ENCODE measurements around the gene BEGAIN.

The BEGAIN gene, protein sequence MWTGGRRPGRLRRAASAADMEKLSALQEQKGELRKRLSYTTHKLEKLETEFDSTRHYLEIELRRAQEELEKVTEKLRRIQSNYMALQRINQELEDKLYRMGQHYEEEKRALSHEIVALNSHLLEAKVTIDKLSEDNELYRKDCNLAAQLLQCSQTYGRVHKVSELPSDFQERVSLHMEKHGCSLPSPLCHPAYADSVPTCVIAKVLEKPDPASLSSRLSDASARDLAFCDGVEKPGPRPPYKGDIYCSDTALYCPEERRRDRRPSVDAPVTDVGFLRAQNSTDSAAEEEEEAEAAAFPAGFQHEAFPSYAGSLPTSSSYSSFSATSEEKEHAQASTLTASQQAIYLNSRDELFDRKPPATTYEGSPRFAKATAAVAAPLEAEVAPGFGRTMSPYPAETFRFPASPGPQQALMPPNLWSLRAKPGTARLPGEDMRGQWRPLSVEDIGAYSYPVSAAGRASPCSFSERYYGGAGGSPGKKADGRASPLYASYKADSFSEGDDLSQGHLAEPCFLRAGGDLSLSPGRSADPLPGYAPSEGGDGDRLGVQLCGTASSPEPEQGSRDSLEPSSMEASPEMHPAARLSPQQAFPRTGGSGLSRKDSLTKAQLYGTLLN
- long read RNA-seq, donor 1, result 0 reads
- long read RNA-seq, donor 2, result 0 reads
- long read RNA-seq, donor 3, result 0 reads
- long read RNA-seq, donor 4, result 0 reads
- long read RNA-seq, donor 5, result 0 reads
- long read RNA-seq, donor 6, partial matches to known transcripts, result 0 of 2 reads
- long read RNA-seq, donor 6, other reads (novel, unspliced or antisense), result 0 of 2 reads
- long read RNA-seq, donor 7, result 0 reads
- long read RNA-seq, donor 8, result 0 reads

DNA sequence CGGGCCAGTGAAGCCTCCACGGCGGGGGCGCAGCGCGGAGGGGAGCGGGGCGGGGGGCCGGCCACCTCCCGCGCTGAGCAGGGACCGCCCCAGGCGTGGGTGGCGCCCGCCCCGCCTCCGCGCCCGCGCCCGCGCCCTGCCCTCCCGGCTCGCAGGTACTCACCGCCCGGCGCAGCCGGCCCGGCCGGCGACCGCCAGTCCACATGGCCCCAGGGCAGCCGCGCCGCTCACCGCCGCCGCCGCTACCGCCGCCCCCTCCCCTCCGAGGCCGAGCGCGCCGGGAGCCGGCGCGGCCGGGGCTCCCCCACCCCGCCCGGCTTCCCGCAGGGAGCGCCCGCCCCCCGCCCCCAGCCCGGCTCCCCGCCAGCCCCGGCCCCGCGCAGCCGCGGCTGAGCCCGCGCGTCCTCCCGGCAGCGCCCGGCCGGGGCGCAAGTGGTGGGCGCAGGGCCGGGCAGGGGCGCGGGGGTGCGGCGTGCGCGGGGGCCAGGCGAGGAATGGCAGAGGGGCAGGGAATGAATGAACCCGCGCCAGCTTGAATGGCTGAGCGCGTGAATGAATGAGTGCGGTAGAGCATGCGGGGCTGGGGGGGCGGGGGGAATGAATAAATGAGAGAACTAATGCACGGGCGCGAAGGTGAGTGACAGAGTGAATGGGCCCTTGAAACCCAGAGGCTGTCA, at the start of gene BEGAIN:
Gene BEGAIN (minus strand): TSS at position 332 of the 677 bp plus-strand sequence. CDS start 127 bp downstream, at position 205.
- no peak for DNase-seq

DNA sequence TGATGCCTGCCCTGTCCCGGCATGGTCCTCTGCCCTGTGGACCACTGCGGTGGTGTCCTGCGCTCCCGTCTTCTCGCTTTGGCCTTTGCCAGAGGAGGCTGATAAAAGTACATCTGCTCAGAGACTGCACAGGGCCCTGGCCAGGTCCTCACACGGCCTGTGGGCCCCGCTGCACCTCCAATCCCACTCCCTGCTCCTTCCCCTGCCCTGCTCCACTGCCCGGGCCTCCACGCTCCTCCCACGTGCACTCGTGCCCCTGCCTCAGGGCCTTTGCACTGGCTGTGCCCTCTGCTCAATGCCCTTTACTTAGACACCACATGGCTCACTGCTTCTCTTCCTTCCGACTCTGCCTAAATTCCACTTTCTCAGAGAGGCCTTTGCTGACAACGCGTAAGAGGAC, 49.3 kb upstream of the BEGAIN start:
- no peak for DNase-seq

DNA sequence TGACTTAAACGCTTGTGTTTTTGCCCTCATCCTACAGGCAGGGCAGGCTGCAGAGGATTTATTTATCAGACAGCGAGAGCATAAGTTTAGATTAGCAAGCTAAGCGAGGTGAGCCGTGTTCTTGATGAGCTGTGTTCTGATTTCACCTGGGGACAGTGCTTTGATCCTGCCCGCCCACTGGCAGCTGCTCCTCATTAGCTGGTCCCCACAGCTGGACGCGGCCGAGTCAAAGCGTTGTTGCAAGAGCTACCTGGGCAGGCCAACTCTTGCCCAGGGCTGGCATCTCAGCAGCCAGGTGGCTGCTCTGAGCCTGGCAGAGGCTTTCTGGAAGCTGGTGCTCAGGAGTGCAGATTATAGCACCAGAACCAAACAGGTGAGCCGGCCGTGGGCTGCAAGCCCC, 46.8 kb upstream of the BEGAIN start:
- no peak for DNase-seq

GRCh38 chr14:100633406-100633805, 46.2 kb upstream of the BEGAIN start:
- no peak for DNase-seq

- DNase-seq, result no peak
Observed at GRCh38 chr14:100629696-100630095, 42.5 kb upstream of the BEGAIN start.

DNA sequence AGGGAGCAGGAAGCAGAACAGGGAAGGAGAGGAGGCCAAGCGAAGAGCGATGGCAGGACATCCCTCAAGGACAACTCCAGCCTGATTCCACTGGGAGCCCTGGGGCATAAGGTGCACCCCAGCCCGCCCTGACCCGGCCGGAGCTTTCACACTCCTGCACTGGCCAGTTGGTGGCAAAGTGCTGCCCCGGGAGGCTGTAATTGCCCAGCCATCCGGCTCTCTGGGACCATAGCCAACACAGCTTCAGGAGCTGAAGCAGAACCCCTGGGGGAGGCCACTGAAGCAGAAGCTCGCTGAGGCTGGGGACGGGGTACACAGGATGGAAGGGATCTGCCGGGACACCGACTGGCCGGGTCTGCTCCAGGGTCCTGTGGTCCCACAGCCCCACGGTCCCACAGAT, 41.9 kb upstream of the BEGAIN start:
- no peak for DNase-seq

DNA sequence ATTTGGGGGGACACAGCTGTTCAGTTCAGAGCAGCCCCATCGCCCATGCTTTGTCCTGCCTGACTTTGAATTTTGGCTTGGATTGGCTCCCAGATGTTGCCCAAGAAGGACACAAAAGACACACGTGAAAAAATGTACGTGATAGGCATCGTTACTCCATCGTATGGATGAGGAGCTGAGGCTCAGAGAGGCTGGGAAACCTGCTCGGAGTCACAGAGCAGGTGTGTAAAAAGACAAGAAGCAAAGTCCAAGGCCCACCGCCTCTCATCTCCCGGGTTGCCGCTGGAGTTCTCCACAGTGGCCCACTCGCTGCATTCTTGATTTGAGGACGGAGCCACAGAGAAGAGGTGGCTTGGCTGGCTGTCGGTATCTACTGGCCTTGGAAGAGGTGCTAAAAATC, 41.0 kb upstream of the BEGAIN start:
- no peak for DNase-seq

- no peak for DNase-seq
Observed at GRCh38 chr14:100626614-100627013, 39.4 kb upstream of the BEGAIN start.

DNA sequence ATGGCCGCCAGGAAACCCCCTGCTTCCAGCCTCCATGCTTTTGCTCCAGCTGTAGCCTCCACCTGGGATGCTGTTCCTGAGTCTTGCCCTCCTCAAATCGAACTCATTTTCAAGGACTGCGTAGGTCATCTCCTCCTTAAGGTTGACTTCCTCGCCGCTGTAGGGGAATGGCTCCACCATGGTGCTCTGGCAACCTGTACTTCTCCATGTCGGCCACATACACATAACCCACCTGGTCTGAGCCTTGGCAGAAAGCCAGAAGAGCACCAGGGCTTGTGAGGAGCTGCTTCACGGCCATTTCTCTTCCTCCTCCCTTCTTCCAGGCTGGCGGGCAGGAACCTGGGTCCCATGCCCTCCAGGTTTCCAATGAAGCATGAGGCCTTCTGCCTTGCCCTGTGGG, 36.7 kb upstream of the BEGAIN start:
- DNase-seq, result no peak

GRCh38 chr14:100623557-100623956, 36.3 kb upstream of the BEGAIN start:
- no peak for DNase-seq

- DNase-seq, result no peak
Observed at GRCh38 chr14:100622708-100623485, 35.7 kb upstream of the BEGAIN start.

DNA sequence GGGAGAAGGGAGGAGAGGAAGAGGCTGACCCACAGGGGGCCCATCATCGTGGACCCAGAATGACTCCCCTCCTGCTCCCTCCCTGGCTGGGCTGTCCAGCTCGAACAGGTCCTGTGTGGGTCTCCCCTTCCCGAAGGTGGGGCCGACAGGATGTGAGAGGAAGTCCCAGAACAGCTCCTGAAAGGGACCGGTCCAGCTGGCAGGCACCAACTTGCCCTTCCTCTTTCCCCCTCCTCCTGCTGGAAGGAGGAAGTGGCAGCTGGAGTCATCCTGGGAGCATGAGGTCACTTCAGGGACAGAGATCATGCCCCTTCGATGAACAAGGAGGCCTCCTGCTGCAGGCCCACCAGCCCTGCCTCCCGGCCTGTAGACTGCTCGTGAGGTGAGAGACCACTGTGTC, 35.0 kb upstream of the BEGAIN start:
- DNase-seq, result no peak

DNA sequence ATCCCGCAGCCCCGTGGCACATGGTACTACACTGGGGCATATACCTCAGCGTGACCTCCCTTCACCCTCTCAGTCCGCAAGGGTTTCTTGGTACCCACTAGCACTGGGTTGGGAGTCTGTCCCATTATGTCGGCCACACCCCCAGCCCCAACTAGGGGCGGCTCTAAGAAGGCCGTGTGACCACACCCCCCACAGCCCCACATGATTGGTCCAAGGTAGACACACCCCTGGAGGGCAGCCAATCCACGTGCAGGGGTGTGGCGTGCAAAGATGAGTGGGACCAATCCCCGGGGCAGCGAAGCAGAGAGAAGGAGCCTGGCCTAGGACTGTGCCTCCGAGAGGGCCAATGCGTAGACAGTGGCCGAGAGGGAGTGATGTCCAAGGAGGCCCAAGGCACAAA, 34.6 kb upstream of the BEGAIN start:
- no peak for DNase-seq

DNA sequence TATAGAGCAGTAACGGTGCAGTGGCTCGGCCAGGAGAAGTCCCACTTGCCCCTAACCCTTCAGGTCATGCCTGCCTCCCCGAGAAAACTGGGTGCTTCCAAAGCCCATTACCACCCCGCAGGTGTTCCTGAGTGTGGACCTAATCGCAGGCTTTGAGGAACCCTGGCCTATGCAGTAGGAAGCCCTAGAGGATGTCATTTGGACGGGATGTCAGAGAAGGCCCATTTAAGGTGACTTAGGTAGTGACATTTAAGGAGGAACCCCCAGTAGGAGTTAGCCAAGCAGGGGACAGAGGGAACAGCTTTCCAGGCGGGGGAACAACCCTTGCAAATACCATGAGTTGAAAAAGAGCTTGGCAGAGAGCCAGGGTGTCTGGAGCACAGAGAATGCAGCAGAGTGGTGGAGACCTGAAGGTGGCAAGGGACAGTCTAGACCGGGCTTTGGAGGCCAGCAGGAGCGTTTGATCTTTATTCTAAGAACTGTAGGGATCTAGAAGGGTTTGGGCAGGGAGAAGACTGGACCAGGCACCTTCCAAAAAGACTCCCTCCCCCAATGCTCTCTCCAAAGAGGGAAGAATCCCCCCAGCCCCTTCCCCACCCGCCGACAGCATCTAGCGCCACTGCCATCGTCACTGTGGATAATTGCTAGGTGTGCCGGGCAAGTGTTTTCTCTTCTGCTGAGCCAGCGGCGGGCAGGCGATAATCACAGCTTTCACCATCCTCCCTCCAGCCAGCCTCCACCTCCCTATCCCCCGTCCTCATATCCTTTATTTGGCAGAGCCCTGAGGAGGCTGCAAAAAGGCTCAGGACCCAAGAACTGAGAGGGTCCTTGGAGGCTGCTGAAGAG, 33.3 kb upstream of the BEGAIN start:
- no peak for DNase-seq

- no peak for DNase-seq
Observed at GRCh38 chr14:100619396-100620254, 32.4 kb upstream of the BEGAIN start.

GRCh38 chr14:100618763-100619320, 31.6 kb upstream of the BEGAIN start:
- no peak for DNase-seq

DNA sequence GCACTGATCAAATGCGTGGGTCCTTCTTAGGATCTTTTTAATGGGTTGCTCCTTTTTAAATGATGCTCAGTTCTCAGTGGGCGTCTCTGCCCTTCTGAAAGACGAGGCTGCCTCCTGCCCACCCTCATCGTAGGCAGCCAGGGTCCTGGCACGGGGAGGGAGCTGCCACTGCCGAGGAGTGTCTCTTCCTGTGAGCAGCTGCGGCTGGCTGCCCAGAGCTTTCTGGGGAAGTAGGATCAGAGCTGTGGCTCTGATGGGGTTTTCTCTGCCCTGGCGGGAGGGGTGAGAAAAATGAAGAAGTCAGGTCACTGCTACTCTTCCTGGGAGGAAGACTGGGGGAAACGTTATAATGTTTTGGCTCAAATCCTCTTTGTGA, 31.1 kb upstream of the BEGAIN start:
- DNase-seq, result no peak

DNA sequence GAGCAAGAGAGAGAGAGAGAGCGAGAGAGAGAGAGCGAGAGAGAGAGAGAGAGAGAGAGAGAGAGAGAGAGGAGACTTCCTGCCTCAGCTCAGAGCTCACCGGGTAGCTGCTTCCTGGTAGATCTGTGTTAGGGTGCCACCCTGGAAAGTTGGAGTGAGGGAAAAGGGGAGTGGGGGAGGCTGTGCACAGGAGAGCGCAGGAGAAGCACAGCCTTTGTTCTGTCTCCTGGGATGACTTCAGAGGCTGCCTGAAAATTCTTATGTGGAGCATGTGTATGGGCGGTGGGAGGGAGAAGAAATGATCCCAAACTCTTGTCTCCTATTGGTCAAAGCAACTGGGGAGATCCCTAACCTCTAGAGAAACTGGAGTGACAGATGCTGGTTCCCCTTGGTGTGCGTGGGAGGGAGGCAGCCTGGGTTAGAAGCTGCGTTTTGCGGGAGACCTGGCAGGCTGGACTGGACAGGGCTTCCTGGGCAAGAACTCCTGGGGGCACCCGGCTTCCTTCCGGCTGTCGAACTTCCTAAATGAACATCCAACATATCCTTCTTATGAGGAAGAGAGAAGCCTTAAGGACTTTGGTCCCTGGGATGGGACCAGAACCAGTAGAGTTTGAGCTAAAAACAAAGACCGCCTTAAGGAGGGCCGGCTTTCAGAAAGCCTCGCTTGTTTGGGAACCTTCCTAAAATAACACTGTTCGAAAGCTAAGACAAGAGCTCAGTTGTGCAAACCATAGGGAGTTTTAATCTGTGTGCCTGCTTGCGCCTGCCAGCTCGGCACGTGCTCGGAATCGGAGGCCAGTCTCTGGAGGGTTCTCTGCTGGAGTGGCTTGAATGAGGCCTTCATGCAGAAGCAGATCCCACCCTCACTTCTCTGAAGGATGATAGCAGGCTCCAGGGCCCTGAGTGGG, 30.4 kb upstream of the BEGAIN start:
- no peak for DNase-seq

Data from right kidney (tissue), 9 donors.